Measurements from ENCODE around the gene MED29.
"Not testable (repeated sequence)": the region's sequence is repeated elsewhere in the genome, so short reads cannot be mapped to it uniquely, and the experiment has no call there.

Gene MED29

GRCh38 chr19:39372047-39372802 is 19.0 kb upstream of the MED29 start:
- no peak for DNase-seq (ENCODE audit: low read depth)

- DNase-seq (ENCODE audit: low read depth) = no peak
Observed at GRCh38 chr19:39372941-39373340, 18.2 kb upstream of the MED29 start.

GRCh38 chr19:39375929-39376328 is 15.2 kb upstream of the MED29 start:
- no peak for DNase-seq (ENCODE audit: low read depth)

- no peak for DNase-seq (ENCODE audit: low read depth)
Observed at GRCh38 chr19:39377373-39378362, 13.5 kb upstream of the MED29 start.

GRCh38 chr19:39379366-39379765 is 11.8 kb upstream of the MED29 start:
- DNase-seq (ENCODE audit: low read depth) = not testable (repeated sequence)

- no peak for DNase-seq (ENCODE audit: low read depth)
Observed at GRCh38 chr19:39379865-39380396, 11.2 kb upstream of the MED29 start.

- no peak for DNase-seq (ENCODE audit: low read depth)
Observed at GRCh38 chr19:39380521-39381502, 10.4 kb upstream of the MED29 start.

- no peak for DNase-seq (ENCODE audit: low read depth)
Observed at GRCh38 chr19:39381910-39382611, 9.1 kb upstream of the MED29 start.

- no peak for DNase-seq (ENCODE audit: low read depth)
Observed at GRCh38 chr19:39382991-39383828, 8.0 kb upstream of the MED29 start.

GRCh38 chr19:39384839-39385568 is 6.2 kb upstream of the MED29 start:
- no peak for DNase-seq (ENCODE audit: low read depth)

GRCh38 chr19:39385629-39386411 is 5.4 kb upstream of the MED29 start:
- DNase-seq (ENCODE audit: low read depth) = no peak

- no peak for DNase-seq (ENCODE audit: low read depth)
Observed at GRCh38 chr19:39386557-39386956, 4.6 kb upstream of the MED29 start.

- DNase-seq (ENCODE audit: low read depth) = no peak
Observed at GRCh38 chr19:39388657-39389056, 2.5 kb upstream of the MED29 start.

- no peak for DNase-seq (ENCODE audit: low read depth)
Observed at GRCh38 chr19:39389631-39390414, 1.4 kb upstream of the MED29 start.

- peak; percentile 66 for DNase-seq (ENCODE audit: low read depth)
Observed at GRCh38 chr19:39390451-39390750, 777 bp upstream of the MED29 start.

- peak; percentile 92 for DNase-seq (ENCODE audit: low read depth)
Observed at GRCh38 chr19:39397360-39398296, 6.5 kb downstream of the MED29 start.

Measured in stimulated activated CD8-positive, alpha-beta memory T cell treated with anti-CD3 and anti-CD28 coated beads, Interleukin-12 subunit alpha, Interleukin-12 subunit beta, amount 100 ng/mL, for 1 hour (primary cell).